Transverse colon (tissue), 4 donors: Measurements from ENCODE around the gene PCDHGB1. TPM values are rescaled to one million over a fixed set of nuclear protein-coding genes. Genes with fewer than 3 reads are reported as not detected.
"Not testable (repeated sequence)": the region's sequence is repeated elsewhere in the genome, so short reads cannot be mapped to it uniquely, and the experiment has no call there.

Experiments
- DNase-seq: peaks from one replicate; pipeline ENCODE4 v3.0.0-alpha.2; 2019
- H3K27ac ChIP-seq, 4 donors: fragments of 200-600 bp; sonication (generic); 2 replicates each; pipeline ENCODE4 v1.5.1; 2016 to 2018; ENCODE audit warnings: inconsistent platforms in 4 of 4
- H3K27me3 ChIP-seq: fragments of 200-600 bp; sonication (generic); 2 replicates; pipeline ENCODE4 v1.5.1; 2017; ENCODE audit warnings: inconsistent platforms
- H3K36me3 ChIP-seq, 4 donors: fragments of 200-600 bp; sonication (generic); 2 replicates each; pipeline ENCODE4 v1.5.1; 2017 to 2019; ENCODE audit warnings: inconsistent platforms in 4 of 4
- H3K4me1 ChIP-seq, 4 donors: fragments of 200-600 bp; sonication (generic); 2 replicates each; pipeline ENCODE4 v1.5.1; 2017 to 2020; ENCODE audit warnings: inconsistent platforms in 4 of 4
- H3K4me3 ChIP-seq, 4 donors: fragments of 200-600 bp; sonication (generic); 1 replicate in 1 of 4; 2 replicates in 3 of 4; pipeline versions ENCODE4 v1.5.1 to v1.6.1; 2017 to 2019; ENCODE audit warnings: inconsistent platforms in 4 of 4
- H3K9me3 ChIP-seq, 2 donors: fragments of 200-600 bp; sonication (generic); 2 replicates each; pipeline ENCODE4 v1.5.1; 2017 to 2019; ENCODE audit warnings: inconsistent platforms in 2 of 2
- CTCF ChIP-seq, 5 experiments: fragments of 200-600 bp in 3 of 5; fragments of 450-650 bp in 2 of 5; sonication (generic) in 3 of 5; IDR thresholded peaks; 1 replicate in 2 of 5; 2 replicates in 3 of 5; pipeline ENCODE4 v1.5.1; 2016 to 2017; ENCODE audit warnings: antibody characterized with exemption in 5 of 5, inconsistent platforms in 3 of 5, mild to moderate bottlenecking in 2 of 5, moderate library complexity in 1 of 5
- EP300 ChIP-seq: sonication (generic); formaldehyde crosslinking; IDR thresholded peaks from one replicate; pipeline ENCODE4 v1.6.1; 2017; ENCODE audit warnings: antibody characterized with exemption, low read depth
- POLR2A ChIP-seq: fragments of 450-650 bp; IDR thresholded peaks from one replicate; pipeline ENCODE4 v1.6.1; 2016; ENCODE audit warnings: antibody characterized with exemption, mild to moderate bottlenecking, moderate library complexity
- POLR2AphosphoS5 ChIP-seq, 3 donors: sonication (generic); formaldehyde crosslinking; IDR thresholded peaks; one replicate each; pipeline ENCODE4 v1.6.1; 2016; ENCODE audit warnings: antibody characterized with exemption in 3 of 3
- WGBS, 2 donors: methylation state at CpG; one replicate each; pipeline ENCODE4 v1.1.5; 2018; ENCODE audit warnings: low coverage in 1 of 2; 5-methylcytosine and 5-hydroxymethylcytosine counted together
- in situ Hi-C, 4 donors: fragments of 200-750 bp; cut with MboI; loops; one replicate each; pipeline versions ENCODE4 v1.15.0 to v1.15.1; 2017; ENCODE audit warnings: low sequenced_read_pairs in 3 of 4, low pct_ligation_motif_present in 1 of 4, low pct_unique_long_range_greater_than_20kb in 1 of 4
- intact Hi-C: fragments of 100-400 bp; cut with DNase I; formaldehyde crosslinking; loops from one replicate; pipeline ENCODE4 v1.15.1; 2023; ENCODE audit warnings: low total_unique reads
- total RNA-seq, 4 donors: library from RNA; depleted of rRNA; stranded (reverse); fragments of >200 nt; gene quantifications; one replicate each; pipeline ENCODE4 v1.1.0, GENCODE V29; 2016

The PCDHGB1 gene
- total RNA-seq, 4 donors from 2014 or later = 0.96 to 10.5 (median 3.4) TPM

- WGBS, 2 donors = 66 to 71% methylated on average over 6 to 10 of the region's 10 CpGs
- intact Hi-C loops = no loop called here
- H3K27ac ChIP-seq = no peak overlapping the region
- no peaks in the 10 kb centered on the region for H3K4me1 ChIP-seq
- TF ChIP-seq POLR2A = no peak
- no peak for TF ChIP-seq EP300
- TF ChIP-seq CTCF (IDR thresholded peaks at IDR 0.05) = no peak
- no peak for TF ChIP-seq POLR2AphosphoS5 (IDR thresholded peaks at IDR 0.05)
- in situ Hi-C loops = loop anchor here in 1 of 4 donors (25.0 kb wide), 1 partner anchor 176 kb away; the partner anchor contains the start of genes PCDHB12, PCDHB13 and PCDHB14
- DNase-seq = no peak
- H3K36me3 ChIP-seq = no peaks in the 10 kb centered on the region
- no peak overlapping the region for H3K4me3 ChIP-seq
- peaks cover 76 to 89% of the 10 kb centered on the region in 2 donors for H3K9me3 ChIP-seq
- peaks cover 8% of the 10 kb centered on the region for H3K27me3 ChIP-seq
Observed at GRCh38 chr5:141388661-141389060, 38.8 kb downstream of the PCDHGB1 start.

GRCh38 chr5:141389153-141390042 is 39.5 kb downstream of the PCDHGB1 start:
- no peak for DNase-seq
- H3K27me3 ChIP-seq = peaks cover 11% of the 10 kb centered on the region
- peaks cover 74 to 89% of the 10 kb centered on the region in 2 donors for H3K9me3 ChIP-seq
- H3K36me3 ChIP-seq = no peaks in the 10 kb centered on the region
- no peak overlapping the region for H3K27ac ChIP-seq
- WGBS, 2 donors = 76 to 80% methylated on average over 3 to 65 of the region's 77 CpGs
- TF ChIP-seq POLR2AphosphoS5 (IDR thresholded peaks at IDR 0.05) = no peak
- no peak for TF ChIP-seq CTCF (IDR thresholded peaks at IDR 0.05)
- no peak for TF ChIP-seq EP300
- TF ChIP-seq POLR2A = no peak
- intact Hi-C loops = no loop called here
- H3K4me1 ChIP-seq = no peaks in the 10 kb centered on the region
- H3K4me3 ChIP-seq = no peak overlapping the region
- in situ Hi-C loops = loop anchor here in 1 of 4 donors (25.0 kb wide), 1 partner anchor 177 kb away; the partner anchor contains the start of genes PCDHB12, PCDHB13 and PCDHB14

- H3K27ac ChIP-seq = no peak within 1 kb of the TSS
- no peak for DNase-seq
- in situ Hi-C loops = loop anchor here in 1 of 4 donors (25.0 kb wide), 1 partner anchor 180 kb away; the partner anchor contains the start of genes PCDHB12, PCDHB13 and PCDHB14
- 30 to 65% methylated on average over 6 to 38 of the region's 38 CpGs for WGBS, 2 donors
- H3K4me3 ChIP-seq = no peak within 1 kb of the TSS
- H3K4me1 ChIP-seq = no peaks in the 10 kb centered on the region
- intact Hi-C loops = no loop called here
- H3K36me3 ChIP-seq = no peaks in the 10 kb centered on the region
- TF ChIP-seq EP300 (no peak), POLR2AphosphoS5 (IDR thresholded peaks at IDR 0.05) (no peak), POLR2A (no peak), CTCF (IDR thresholded peaks at IDR 0.05) (no peak)
- peaks cover 63 to 83% of the 10 kb centered on the region in 2 donors for H3K9me3 ChIP-seq
- H3K27me3 ChIP-seq = peaks cover 23% of the 10 kb centered on the region
Observed at GRCh38 chr5:141392429-141393198, 42.7 kb downstream of the PCDHGB1 start, which contains the start of gene PCDHGA8. Gene PCDHGA8 (plus strand): TSS chr5:141392633. CDS start chr5:141392814, 181 bp downstream.

- H3K9me3 ChIP-seq = peaks cover 62 to 85% of the 10 kb centered on the region in 2 donors
- no peak overlapping the region for H3K27ac ChIP-seq
- H3K4me1 ChIP-seq = no peaks in the 10 kb centered on the region
- H3K36me3 ChIP-seq = no peaks in the 10 kb centered on the region
- intact Hi-C loops (no loop called here), in situ Hi-C loops (loop anchor here in 1 of 4 donors (25.0 kb wide), 1 partner anchor 181 kb away; the partner anchor contains the start of genes PCDHB12, PCDHB13 and PCDHB14)
- no peak overlapping the region for H3K4me3 ChIP-seq
- TF ChIP-seq CTCF (IDR thresholded peaks at IDR 0.05) (no peak), POLR2AphosphoS5 (IDR thresholded peaks at IDR 0.05) (no peak), POLR2A (no peak), EP300 (no peak)
- H3K27me3 ChIP-seq = peaks cover 23% of the 10 kb centered on the region
- WGBS, 2 donors = 48 to 59% methylated on average over 8 to 21 of the region's 21 CpGs
- no peak for DNase-seq
Observed at GRCh38 chr5:141393267-141393666, 43.4 kb downstream of the PCDHGB1 start.

- in situ Hi-C loops = loop anchor here in 1 of 4 donors (25.0 kb wide), 1 partner anchor 182 kb away; the partner anchor contains the start of genes PCDHB12, PCDHB13 and PCDHB14
- intact Hi-C loops, H3K36me3 ChIP-seq, H3K27ac ChIP-seq, H3K4me1 ChIP-seq, H3K4me3 ChIP-seq, DNase-seq: not testable (repeated sequence)
- 71 to 74% methylated on average over 6 to 40 of the region's 53 CpGs for WGBS, 2 donors
- peaks cover 23% of the 10 kb centered on the region for H3K27me3 ChIP-seq
- H3K9me3 ChIP-seq = peaks cover 53 to 85% of the 10 kb centered on the region in 2 donors
Observed at GRCh38 chr5:141394401-141395187, 44.7 kb downstream of the PCDHGB1 start.
